GM23338 (cell line): ENCODE data around the gene NRXN2.

Experiments
- CREB1 ChIP-seq: fragments of 250-450 bp; sonication (Bioruptor Pico); IDR thresholded peaks from 2 replicates; pipeline ENCODE4 v1.5.0; 2020; ENCODE audit warnings: low read depth, mild to moderate bottlenecking, moderate library complexity
- CTCF ChIP-seq, 2 experiments: fragments of 200-600 bp in 1 of 2; sonication (generic) in 1 of 2; conservative IDR thresholded peaks; 2 replicates each; pipeline versions ENCODE4 v1.5.1 to v1.6.1; 2016 to 2017; ENCODE audit warnings: antibody characterized with exemption in 2 of 2, low read depth in 2 of 2, mild to moderate bottlenecking in 2 of 2, moderate library complexity in 1 of 2
- ETS1 ChIP-seq: IDR thresholded peaks from 2 replicates; pipeline ENCODE4 v1.6.1; 2016; ENCODE audit warnings: antibody characterized with exemption
- EZH2 ChIP-seq: fragments of 200-600 bp; sonication (generic); IDR thresholded peaks from one replicate; pipeline ENCODE4 v1.8.0; 2017; ENCODE audit warnings: antibody characterized with exemption, mild to moderate bottlenecking, low read depth; ENCODE audit not compliant: unreplicated experiment
- EZH2phosphoT487 ChIP-seq: fragments of 200-600 bp; sonication (generic); IDR thresholded peaks from one replicate; pipeline ENCODE4 v1.8.1; 2018; ENCODE audit warnings: antibody characterized with exemption; ENCODE audit not compliant: unreplicated experiment
- JUNB ChIP-seq: IDR thresholded peaks from one replicate; pipeline ENCODE4 v1.6.1; 2016; ENCODE audit warnings: antibody characterized with exemption; ENCODE audit not compliant: unreplicated experiment
- NANOG ChIP-seq: IDR thresholded peaks from 2 replicates; pipeline ENCODE4 v1.6.1; 2016; ENCODE audit warnings: antibody characterized with exemption, borderline replicate concordance
- POLR2AphosphoS5 ChIP-seq: IDR thresholded peaks from 2 replicates; pipeline ENCODE4 v1.6.1; 2016; ENCODE audit warnings: antibody characterized with exemption, low read depth
- REST ChIP-seq: IDR thresholded peaks from one replicate; pipeline ENCODE4 v1.6.1; 2018; ENCODE audit warnings: antibody characterized with exemption; ENCODE audit not compliant: unreplicated experiment
- STAT1 ChIP-seq: IDR thresholded peaks from one replicate; pipeline ENCODE4 v1.6.1; 2016; ENCODE audit warnings: antibody characterized with exemption; ENCODE audit not compliant: unreplicated experiment
- ZNF114 ChIP-seq: fragments of 250-450 bp; sonication (Bioruptor Pico); IDR thresholded peaks from 2 replicates; pipeline ENCODE4 v1.5.0; 2020; ENCODE audit warnings: mild to moderate bottlenecking, moderate library complexity
- ZNF331 ChIP-seq: fragments of 250-450 bp; sonication (Bioruptor Pico); IDR thresholded peaks from 2 replicates; pipeline ENCODE4 v1.5.0; 2020; ENCODE audit warnings: low read depth, mild to moderate bottlenecking, moderate library complexity

GRCh38 chr11:64760759-64761420 is 37.9 kb upstream of the NRXN2 start:
- TF ChIP-seq EZH2phosphoT487 = no peak
- TF ChIP-seq POLR2AphosphoS5 = no peak
- TF ChIP-seq CTCF (conservative IDR thresholded peaks at IDR 0.05; ENCODE audit: low read depth in 2 of 2) = no peak
- TF ChIP-seq EZH2 = no peak
- TF ChIP-seq CREB1 (CRISPR knock-in tag) = no peak
- TF ChIP-seq ZNF331 (CRISPR knock-in tag) = no peak
- TF ChIP-seq JUNB = no peak
- no peak for TF ChIP-seq ETS1
- TF ChIP-seq REST = no peak
- TF ChIP-seq NANOG = no peak
- no peak for TF ChIP-seq ZNF114 (CRISPR knock-in tag)
- no peak for TF ChIP-seq STAT1
